H4 (cell line): Measurements from ENCODE around the gene PARS2. TPM values are rescaled to one million over a fixed set of nuclear protein-coding genes. Genes with fewer than 3 reads are reported as not detected.

Experiments used
- DNase-seq: peaks from one replicate; pipeline ENCODE4 v3.0.0-alpha.2; 2015; ENCODE audit warnings: low spot score
- total RNA-seq: library from RNA; depleted of rRNA; stranded (reverse); fragments of >200 nt; shearing (Covaris generic); gene quantifications from 2 replicates; pipeline ENCODE4 v1.2.3, GENCODE V29; 2014; rRNA removed

Gene PARS2
- total RNA-seq, result 6.1 and 7.0 TPM in 2 replicates

- DNase-seq, result peak; percentile 100
Observed at GRCh38 chr1:54764133-54764921, at the start of gene PARS2. Gene PARS2 (minus strand): TSS chr1:54764523. CDS start chr1:54759161, 5,362 bp downstream.

GRCh38 chr1:54814126-54814498, 49.8 kb upstream of the PARS2 start:
- no peak for DNase-seq

DNA sequence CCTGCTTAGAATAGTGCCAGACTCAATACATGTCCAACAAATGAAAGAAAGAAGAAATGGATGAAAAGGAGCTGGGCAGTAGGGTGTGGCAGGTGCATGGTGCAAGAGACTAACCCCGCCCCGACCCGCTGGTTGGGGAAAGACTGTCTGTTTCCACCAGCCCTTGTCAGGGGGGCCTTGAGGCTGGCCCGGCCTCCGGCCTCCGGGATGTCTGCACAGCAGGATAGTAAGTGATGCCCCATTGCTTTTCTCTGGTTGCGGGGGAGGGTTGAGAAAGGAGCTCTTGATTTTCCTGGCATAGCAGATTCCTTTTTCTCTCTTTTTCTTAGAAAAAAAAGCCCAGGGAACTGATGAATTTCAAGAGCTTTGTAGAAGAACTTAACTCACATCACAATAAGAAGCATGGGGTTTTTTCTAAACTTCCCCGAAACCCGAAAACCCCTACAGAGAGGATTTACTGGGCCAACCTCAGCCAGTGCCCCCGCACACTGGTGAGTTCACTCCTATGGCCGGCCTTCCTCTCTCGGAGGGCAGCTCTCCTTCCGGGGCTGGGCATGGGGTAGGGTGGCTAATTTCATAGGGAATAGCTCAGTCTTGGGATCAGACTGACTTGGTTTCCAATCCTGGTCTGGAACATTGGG, 49.3 kb upstream of the PARS2 start:
- DNase-seq, result no peak

GRCh38 chr1:54812801-54813484, 48.6 kb upstream of the PARS2 start:
- DNase-seq, result no peak

DNA sequence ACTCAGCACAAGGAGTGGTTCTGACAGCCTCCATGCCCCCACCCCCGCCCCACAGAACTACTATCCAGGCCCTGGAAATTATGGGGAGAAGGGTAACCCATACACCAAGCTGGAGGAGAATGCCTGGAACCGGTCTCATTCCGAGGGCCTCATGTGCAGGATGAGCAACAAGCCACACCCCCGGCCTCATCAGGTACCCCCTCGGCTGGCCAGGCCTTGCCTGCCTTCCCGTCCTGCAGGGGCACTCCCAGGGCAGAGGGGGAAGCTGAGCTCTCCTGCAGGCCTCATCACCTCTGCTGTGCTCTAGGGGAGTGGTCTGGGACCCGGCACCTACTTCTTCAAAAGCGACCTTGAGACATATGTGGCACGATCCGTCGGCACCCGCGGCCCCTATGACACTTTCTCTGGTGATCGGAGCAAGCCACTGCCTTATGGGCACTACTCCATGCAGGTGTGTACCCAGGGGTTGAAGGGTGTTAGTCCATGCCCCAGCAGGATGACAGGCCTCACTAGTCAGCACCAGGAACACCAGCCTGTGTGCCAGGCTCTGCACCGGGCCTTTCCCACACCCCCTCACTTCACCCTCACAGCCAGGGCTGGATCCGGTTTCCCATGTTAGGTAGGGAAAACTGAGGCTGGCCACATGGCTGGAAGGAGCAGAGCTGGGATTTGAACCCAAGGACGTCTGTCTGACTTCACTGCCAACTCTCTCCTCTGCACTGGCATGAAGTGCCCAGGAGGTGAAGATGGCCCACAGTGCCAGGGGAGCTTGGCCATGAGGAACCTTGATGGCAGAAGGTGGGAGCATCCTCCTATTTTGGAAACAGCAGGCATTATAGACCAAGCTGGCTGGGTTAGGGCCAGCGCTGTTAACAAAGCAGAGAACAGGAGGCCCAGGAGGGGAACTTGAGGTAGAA, 47.7 kb upstream of the PARS2 start:
- DNase-seq, result no peak

DNA sequence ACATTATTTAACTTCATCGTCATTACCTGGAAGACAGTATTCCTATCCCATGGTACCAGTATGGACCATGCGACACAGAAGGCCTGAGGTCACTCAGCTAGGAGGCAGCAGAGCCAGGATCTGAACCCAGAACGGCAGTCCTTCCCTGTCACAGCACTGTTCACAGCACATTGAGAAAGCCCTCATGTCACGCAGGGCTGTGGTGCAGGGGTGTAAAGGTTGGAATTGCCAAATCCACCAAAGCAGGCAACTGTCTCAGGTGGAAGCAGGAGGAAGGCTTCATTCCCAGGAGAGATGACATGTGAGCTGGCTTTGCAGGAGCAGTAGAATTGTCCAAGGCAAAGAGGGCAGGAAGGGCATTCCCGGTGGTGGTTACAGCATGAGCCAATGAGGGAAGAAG, 46.7 kb upstream of the PARS2 start:
- DNase-seq, result no peak

DNA sequence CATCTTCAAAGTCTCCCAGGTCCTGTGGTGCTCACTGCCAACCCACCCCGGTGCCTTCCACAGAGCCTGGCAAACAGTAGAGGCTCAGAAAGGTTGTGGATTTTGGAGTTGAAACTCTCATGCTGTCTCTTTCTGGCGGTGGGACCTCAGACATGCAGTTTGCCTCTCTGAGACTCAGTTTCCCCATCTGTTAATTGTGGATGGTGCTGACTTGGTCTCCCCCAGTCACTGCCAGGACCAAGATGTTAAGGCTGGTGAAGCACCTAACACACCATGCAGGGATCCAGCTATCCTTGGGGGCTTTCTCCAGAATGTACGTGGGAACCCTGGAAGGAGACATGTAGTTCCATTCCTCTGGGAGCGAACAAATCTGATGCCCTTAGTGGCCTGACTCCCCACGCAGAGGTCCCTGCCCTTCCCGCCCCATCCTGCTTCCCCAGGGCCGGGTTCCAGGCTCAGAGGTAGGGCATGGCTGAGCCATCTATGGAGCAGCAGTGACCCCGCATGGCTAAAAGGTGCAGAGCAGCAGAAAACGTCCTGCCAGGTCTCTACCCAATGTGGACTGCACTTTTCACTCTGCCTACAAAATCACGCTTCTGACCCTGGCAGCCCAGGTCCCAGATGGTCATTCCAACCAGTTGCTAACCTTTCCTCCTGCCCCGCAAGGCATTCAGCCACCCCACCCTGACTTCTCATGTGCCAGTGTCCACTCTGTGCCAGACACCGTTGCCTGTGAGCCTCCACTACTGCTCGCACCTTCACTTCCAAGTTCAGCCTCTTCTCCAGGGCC, 46.0 kb upstream of the PARS2 start:
- DNase-seq, result peak; percentile 63

GRCh38 chr1:54809496-54810074, 45.3 kb upstream of the PARS2 start:
- DNase-seq, result no peak

GRCh38 chr1:54808443-54809207, 44.3 kb upstream of the PARS2 start:
- DNase-seq, result no peak

- no peak for DNase-seq
Observed at GRCh38 chr1:54807756-54808155, 43.4 kb upstream of the PARS2 start.

GRCh38 chr1:54806931-54807611, 42.7 kb upstream of the PARS2 start:
- DNase-seq, result peak; percentile 37

- DNase-seq, result no peak
Observed at GRCh38 chr1:54805981-54806381, 41.7 kb upstream of the PARS2 start.

DNA sequence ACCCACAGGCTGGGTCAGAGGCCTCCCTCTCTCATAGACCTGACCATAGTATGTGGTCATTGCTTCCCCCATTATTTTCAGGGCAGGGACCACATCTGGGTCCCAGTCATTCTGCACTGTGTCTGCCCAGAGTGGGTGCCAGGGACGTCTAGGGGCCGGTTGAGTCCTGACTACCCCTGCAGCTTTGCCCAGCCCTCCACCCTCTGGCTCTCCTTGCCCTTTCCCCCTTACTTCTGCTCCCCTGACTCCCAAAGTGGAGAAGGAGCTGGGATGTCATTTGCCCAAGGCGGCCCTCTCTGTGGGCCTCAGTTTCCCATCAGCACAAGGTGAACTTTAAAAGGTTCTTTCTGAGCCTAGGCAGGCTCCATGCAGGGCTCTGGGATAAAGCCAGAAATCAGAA, 41.1 kb upstream of the PARS2 start:
- DNase-seq, result no peak

DNA sequence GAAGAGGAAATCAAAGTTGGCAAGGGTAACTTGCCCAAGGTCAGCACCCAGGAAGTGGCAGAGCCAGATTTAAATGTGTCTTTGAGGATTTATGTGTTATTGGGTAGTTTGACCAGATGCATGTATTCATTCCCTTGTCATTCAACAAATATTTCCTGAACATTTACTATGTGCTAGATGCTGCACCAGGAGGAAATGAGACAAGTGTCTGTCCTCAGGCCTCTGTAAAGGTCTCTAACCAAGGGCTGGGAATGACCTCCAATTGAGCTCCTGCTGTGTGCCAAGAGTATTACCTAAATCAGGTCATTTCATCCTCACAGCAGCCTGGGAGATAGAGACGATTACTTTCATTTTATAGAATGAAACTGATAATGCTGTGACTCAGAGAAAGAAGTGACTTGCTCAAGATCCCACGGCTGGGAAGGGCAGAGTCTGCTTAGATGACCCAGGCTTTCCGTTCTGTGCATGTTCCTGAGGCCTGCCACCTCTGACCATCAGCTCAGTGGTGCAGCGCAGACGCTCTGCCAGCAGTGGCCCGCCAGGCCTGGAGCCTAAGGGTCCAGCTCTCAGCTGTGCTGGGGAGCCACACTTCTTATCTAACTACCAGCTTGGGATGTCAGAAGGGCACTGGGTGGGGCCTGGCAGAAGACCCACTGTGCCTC, 40.3 kb upstream of the PARS2 start:
- DNase-seq, result no peak

- DNase-seq, result no peak
Observed at GRCh38 chr1:54803761-54804470, 39.6 kb upstream of the PARS2 start.

DNA sequence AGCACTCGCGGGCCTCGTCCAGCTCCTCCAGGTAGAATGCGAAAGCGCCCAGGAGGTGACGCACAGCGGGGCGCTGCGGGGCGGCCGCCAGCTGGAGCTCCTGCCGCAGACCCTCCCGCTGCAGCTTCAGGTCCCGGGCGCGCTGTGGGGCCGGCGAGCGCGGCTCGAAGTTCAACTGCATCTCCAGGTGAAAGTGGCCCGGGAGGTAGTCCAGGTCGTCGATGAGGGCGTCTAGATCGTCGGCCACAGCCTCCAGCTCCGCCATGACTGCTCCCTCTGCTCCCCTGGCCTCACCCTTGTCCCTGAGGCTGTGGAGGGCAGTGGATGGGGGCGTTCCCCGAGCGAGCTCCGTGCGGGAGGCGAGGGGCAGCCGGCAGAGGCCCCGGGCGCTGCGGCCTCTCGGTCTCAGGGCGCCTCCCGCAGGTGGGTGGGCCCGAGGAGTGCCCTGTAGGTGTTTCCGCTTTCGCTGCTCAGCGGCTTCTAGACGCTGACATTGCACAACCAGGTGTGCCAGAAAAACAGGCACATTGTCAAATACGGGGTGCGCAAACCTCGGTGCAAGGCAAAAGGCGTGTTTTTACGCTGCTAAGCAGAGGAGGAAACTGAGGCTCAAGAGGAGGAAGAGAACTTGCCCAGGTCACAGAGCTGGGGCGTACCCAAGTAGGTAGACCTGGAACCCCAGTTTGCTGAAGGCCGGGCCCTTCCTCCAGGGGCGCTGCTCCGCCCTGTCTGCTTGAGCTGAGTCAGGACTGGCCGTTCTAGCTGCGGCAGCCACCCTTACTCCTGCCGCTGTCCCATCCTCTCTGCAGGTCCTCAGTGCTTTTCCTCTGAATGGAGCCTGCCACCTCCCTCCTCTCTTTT, 36.8 kb upstream of the PARS2 start, which contains the start of gene TTC22:
Gene TTC22 (minus strand): TSS at position 425 of the 861 bp plus-strand sequence. CDS start 160 bp downstream, at position 265.
- no peak for DNase-seq
